H1 (cell line): ENCODE data around the gene WNT3A. TPM values are rescaled to one million over a fixed set of nuclear protein-coding genes. Genes with fewer than 3 reads are reported as not detected.

Experiments used
- CTCF ChIA-PET: fragments of 300-600 bp; sonication (Branson Sonifier 250); formaldehyde crosslinking; loops from one replicate; lab custom pipeline; 2021; ENCODE audit not compliant: partially characterized antibody; lab: Charles Lee
- POLR2A ChIA-PET: fragments of 300-600 bp; sonication (Branson Sonifier 250); formaldehyde crosslinking; loops from one replicate; lab custom pipeline; 2021; ENCODE audit warnings: inconsistent platforms; ENCODE audit not compliant: partially characterized antibody; lab: Charles Lee
- DNase-seq, 2 experiments: peaks; one replicate each; pipeline versions ENCODE4 v3.0.0 to v3.0.0-alpha.2; 2010 to 2022; ENCODE audit warnings: low spot score in 2 of 2, low read depth in 1 of 2, mixed read lengths in 1 of 2
- FAIRE-seq: peaks from 2 replicates; lab custom pipeline; 2011; peaks lifted over from hg19 to GRCh38; lab: Jason Lieb, UNC
- H2AFZ ChIP-seq: 2 replicates; pipeline ENCODE4 v1.8.1; 2012; ENCODE audit warnings: low read length, inconsistent platforms
- H2AK5ac ChIP-seq: 2 replicates; pipeline ENCODE4 v1.6.1; 2013; ENCODE audit warnings: low read depth, low read length
- H2BK120ac ChIP-seq: replicated peaks from 2 replicates; pipeline ENCODE3; 2013; ENCODE audit warnings: low read depth, low read length, inconsistent platforms
- H2BK12ac ChIP-seq: 2 replicates; pipeline ENCODE4 v1.6.1; 2013; ENCODE audit warnings: low read depth, low read length
- H2BK15ac ChIP-seq: 2 replicates; pipeline ENCODE4 v1.6.1; 2013; ENCODE audit warnings: low read length
- H2BK20ac ChIP-seq: 2 replicates; pipeline ENCODE4 v1.6.1; 2013; ENCODE audit warnings: low read length
- H2BK5ac ChIP-seq: 2 replicates; pipeline ENCODE4 v1.6.1; 2013; ENCODE audit warnings: low read depth, low read length
- H3K14ac ChIP-seq: 2 replicates; pipeline ENCODE4 v1.6.1; 2013; ENCODE audit warnings: inconsistent platforms; ENCODE audit not compliant: insufficient read length
- H3K18ac ChIP-seq: 2 replicates; pipeline ENCODE4 v1.6.1; 2013; ENCODE audit warnings: low read length; ENCODE audit errors: extremely low read depth
- H3K23ac ChIP-seq: 2 replicates; pipeline ENCODE4 v1.6.1; 2013; ENCODE audit warnings: inconsistent platforms; ENCODE audit not compliant: insufficient read length
- H3K23me2 ChIP-seq: 2 replicates; pipeline ENCODE4 v1.6.1; 2013; ENCODE audit warnings: low read depth, low read length
- H3K27ac ChIP-seq: 2 replicates; pipeline ENCODE4 v1.6.1; 2011; ENCODE audit warnings: low read depth, low read length, inconsistent platforms
- H3K27me3 ChIP-seq, 4 experiments: replicated peaks in 1 of 4; 1 replicate in 1 of 4; 2 replicates in 3 of 4; pipeline versions ENCODE4 v1.6.1 to v1.8.1; 2011 to 2013; ENCODE audit warnings: low read length in 3 of 4, mild to moderate bottlenecking in 3 of 4, inconsistent platforms in 2 of 4, mixed read lengths in 2 of 4, moderate library complexity in 1 of 4; ENCODE audit not compliant: control insufficient read depth in 3 of 4, insufficient read depth in 3 of 4; ENCODE audit errors: extremely low read depth in 1 of 4
- H3K36me3 ChIP-seq, 4 experiments: 2 replicates each; pipeline versions ENCODE4 v1.6.1 to v1.8.1; 2011 to 2013; ENCODE audit warnings: mild to moderate bottlenecking in 4 of 4, low read length in 3 of 4, moderate library complexity in 2 of 4, control low read depth in 1 of 4, inconsistent platforms in 1 of 4; ENCODE audit not compliant: insufficient read depth in 4 of 4, control insufficient read depth in 2 of 4
- H3K4ac ChIP-seq: replicated peaks from 2 replicates; pipeline ENCODE3; 2013; ENCODE audit warnings: low read length, low read depth, mixed read lengths, inconsistent platforms; ENCODE audit not compliant: insufficient read length
- H3K4me1 ChIP-seq, 4 experiments: replicated peaks in 1 of 4; 1 replicate in 1 of 4; 2 replicates in 3 of 4; pipeline versions ENCODE4 v1.6.1 to v1.8.1; 2011 to 2013; ENCODE audit warnings: low read length in 3 of 4, inconsistent platforms in 2 of 4, mixed read lengths in 1 of 4; ENCODE audit not compliant: insufficient read depth in 4 of 4, control insufficient read depth in 3 of 4
- H3K4me2 ChIP-seq, 2 experiments: 2 replicates each; pipeline versions ENCODE4 v1.6.1 to v1.8.1; 2011 to 2013; ENCODE audit warnings: low read depth in 2 of 2, low read length in 2 of 2, control low read depth in 1 of 2, inconsistent platforms in 1 of 2, mild to moderate bottlenecking in 1 of 2; ENCODE audit not compliant: insufficient read depth in 1 of 2
- H3K4me3 ChIP-seq, 4 experiments: fragments of 200-600, 300-600 bp in 1 of 4; sonication (generic), shearing (Covaris generic), sonication (Bioruptor Twin) in 1 of 4; 2 replicates each; pipeline versions ENCODE4 v1.5.1 to v1.8.1; 2011 to 2016; ENCODE audit warnings: low read length in 4 of 4, low read depth in 3 of 4, control low read depth in 2 of 4, inconsistent platforms in 2 of 4, mild to moderate bottlenecking in 2 of 4, mixed read lengths in 1 of 4, moderate library complexity in 1 of 4; ENCODE audit not compliant: insufficient read depth in 2 of 4; ENCODE audit errors: extremely low read depth in 1 of 4
- H3K56ac ChIP-seq: replicated peaks from 2 replicates; pipeline ENCODE3; 2013; ENCODE audit warnings: low read depth, mild to moderate bottlenecking, mixed read lengths, low read length, inconsistent platforms; ENCODE audit not compliant: insufficient read length
- H3K79me1 ChIP-seq: 2 replicates; pipeline ENCODE4 v1.6.1; 2013; ENCODE audit warnings: low read depth, low read length, control low read depth
- H3K79me2 ChIP-seq, 2 experiments: 2 replicates each; pipeline versions ENCODE4 v1.6.1 to v1.8.1; 2012 to 2013; ENCODE audit warnings: low read length in 2 of 2, mild to moderate bottlenecking in 2 of 2, inconsistent platforms in 1 of 2; ENCODE audit not compliant: insufficient read depth in 2 of 2, control insufficient read depth in 1 of 2
- H3K9ac ChIP-seq, 4 experiments: replicated peaks in 1 of 4; 1 replicate in 1 of 4; 2 replicates in 3 of 4; pipeline versions ENCODE4 v1.6.1 to v1.8.1; 2011 to 2013; ENCODE audit warnings: low read depth in 3 of 4, low read length in 3 of 4, control low read depth in 2 of 4, mild to moderate bottlenecking in 2 of 4, moderate library complexity in 2 of 4, inconsistent platforms in 1 of 4; ENCODE audit errors: extremely low read depth in 1 of 4
- H3K9me3 ChIP-seq, 2 experiments: 2 replicates each; pipeline versions ENCODE4 v1.6.1 to v1.8.1; 2012 to 2013; ENCODE audit warnings: mild to moderate bottlenecking in 2 of 2, moderate library complexity in 2 of 2, control low read depth in 1 of 2, inconsistent platforms in 1 of 2, low read depth in 1 of 2, low read length in 1 of 2, mixed read lengths in 1 of 2; ENCODE audit not compliant: insufficient read depth in 2 of 2
- H4K20me1 ChIP-seq, 2 experiments: replicated peaks in 1 of 2; 2 replicates each; pipeline versions ENCODE3 to v1.8.1; 2011 to 2013; ENCODE audit warnings: inconsistent platforms in 2 of 2, low read length in 2 of 2, mild to moderate bottlenecking in 1 of 2; ENCODE audit not compliant: insufficient read depth in 2 of 2, control insufficient read depth in 1 of 2
- H4K5ac ChIP-seq: 2 replicates; pipeline ENCODE4 v1.6.1; 2013; ENCODE audit warnings: low read length, low read depth, mixed read lengths, inconsistent platforms; ENCODE audit not compliant: insufficient read length
- H4K8ac ChIP-seq: 2 replicates; pipeline ENCODE4 v1.8.0; 2013; ENCODE audit warnings: mild to moderate bottlenecking, moderate library complexity, low read length, inconsistent platforms; ENCODE audit not compliant: insufficient read depth; ENCODE audit errors: extremely low read depth
- H4K91ac ChIP-seq: replicated peaks from 2 replicates; pipeline ENCODE3; 2013; ENCODE audit warnings: low read length, mixed read lengths, inconsistent platforms; ENCODE audit not compliant: insufficient read length
- WGBS, 2 experiments: shearing (Covaris generic) in 1 of 2; methylation state at CpG; one replicate each; pipeline versions ENCODE4 v1.1.6 to v1.1.7; 2013 to 2015; ENCODE audit warnings: low lambda C conversion rate in 2 of 2, mixed read lengths in 2 of 2, inconsistent platforms in 1 of 2, low coverage in 1 of 2, missing lambda C conversion rate in 1 of 2; ENCODE audit not compliant: insufficient replicate concordance in 2 of 2, insufficient coverage in 1 of 2, insufficient read length in 1 of 2; ENCODE audit errors: extremely low coverage in 1 of 2, missing lambda C conversion rate in 1 of 2; 5-methylcytosine and 5-hydroxymethylcytosine counted together
- polyA plus RNA-seq, 7 experiments: library from polyadenylated mRNA; depleted of rRNA in 3 of 7; stranded (reverse) in 5 of 7; unstranded in 2 of 7; fragments of >200 nt in 5 of 7; fragments of 200-250 nt in 2 of 7; gene quantifications; 1 replicate in 5 of 7; 2 replicates in 1 of 7; 4 replicates in 1 of 7; pipeline versions ENCODE4 v1.2.1 to v1.2.3, GENCODE V29; 2011 to 2013; ENCODE audit warnings: missing spikeins in 2 of 7, mixed read lengths in 2 of 7
- total RNA-seq: library from RNA; stranded (reverse); fragmentation: NEBNext Ultra II Directional; extraction: Animal tissue kit (Norgen Biotek cat#: 25700); gene quantifications from 2 replicates; pipeline ENCODE4 v1.2.1, GENCODE V29; 2021

The WNT3A gene
- total and polyA plus RNA-seq, 2 of the 8 experiments (the other 6 are each of a cell fraction or from before 2014, with no cell fraction given): 0.08 to 0.19 TPM

DNA sequence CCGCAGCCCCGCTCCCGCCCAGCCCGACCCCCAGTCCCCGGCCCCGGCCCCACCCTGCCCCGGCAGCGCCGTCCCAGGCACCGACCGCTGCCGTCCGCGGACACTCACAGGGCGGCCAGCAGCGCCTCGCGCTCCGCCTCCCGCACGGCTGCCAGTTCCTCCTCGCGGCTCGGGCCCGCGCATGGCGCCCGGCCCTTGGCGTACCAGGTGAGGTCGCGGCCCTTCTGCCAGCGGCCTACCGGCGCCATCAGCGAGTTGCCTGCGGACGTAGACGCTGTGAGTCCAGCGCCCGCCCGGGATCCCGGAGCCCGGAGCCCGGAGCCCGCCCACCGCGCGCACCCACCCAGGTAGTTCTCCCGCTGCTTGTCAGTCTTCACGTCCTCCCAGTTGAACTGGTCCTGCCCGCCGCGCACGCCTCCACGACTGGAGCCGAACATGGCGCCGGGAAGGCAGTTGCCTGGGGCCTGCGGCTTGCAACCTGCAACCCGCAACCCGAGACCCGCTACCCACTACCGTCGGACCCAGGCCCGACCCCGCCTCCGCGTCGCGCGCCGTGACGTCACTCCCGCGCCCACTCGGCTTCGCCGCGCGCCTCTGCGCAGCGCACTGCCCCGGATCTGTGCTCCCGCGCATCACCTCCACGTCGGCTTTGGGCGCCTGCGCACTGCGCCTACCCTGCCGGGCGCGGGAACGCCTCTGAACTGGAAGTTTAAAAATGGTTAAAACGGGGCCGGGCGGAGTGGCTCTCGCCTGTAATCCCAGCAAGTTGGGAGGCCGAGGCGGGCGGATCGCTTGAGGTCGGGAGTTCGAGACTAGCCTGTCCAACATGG lies 96.2 kb downstream of the WNT3A start, which contains the start of gene C1orf35:
Gene C1orf35, minus strand, starts transcription at position 535 of the 830 bp plus-strand sequence. Its CDS starts 98 bp downstream, at position 437.
- Histone ChIP-seq H2BK12ac (0 out of 2 replicates have a peak within 1 kb of the TSS, but pooled peaks have one; percentile 17), H3K23me2 (peaks cover 6% of the 10 kb centered on the region; the same call in 1 of the 2 replicates), H3K14ac (no peak within 1 kb of the TSS), H3K79me1 (peaks cover 7% of the 10 kb centered on the region; the same call in 1 of the 2 replicates), H3K36me3 (peaks cover 12 to 35% (median 23%) of the 10 kb centered on the region in 4 experiments; a peak in 7 of 8 replicates), H3K27me3 (no peaks in the 10 kb centered on the region; a peak in 1 of 7 replicates), H4K5ac (no peak within 1 kb of the TSS), H3K4me1 (peaks cover 0 to 2% (median 0%) of the 10 kb centered on the region in 4 experiments; a peak in 1 of 7 replicates), H2BK5ac (peak within 1 kb of the TSS; percentile 66; the same call in 1 of the 2 replicates), H3K56ac (no peak within 1 kb of the TSS), H2BK20ac (no peak within 1 kb of the TSS), H2AFZ (no peak within 1 kb of the TSS), H3K79me2 (no peaks in the 10 kb centered on the region), H3K18ac (no peak within 1 kb of the TSS; the same call in 1 of the 2 replicates), H2BK15ac (no peak within 1 kb of the TSS), H4K91ac (peak within 1 kb of the TSS; percentile 65), H4K20me1 (peaks cover 6 to 31% of the 10 kb centered on the region in 2 experiments), H3K4ac (no peak within 1 kb of the TSS), H3K27ac (peak within 1 kb of the TSS; percentile 64; the same call in 1 of the 2 replicates), H4K8ac (peak within 1 kb of the TSS; percentile 93), H3K4me3 (peak within 1 kb of the TSS; percentile 63 to 92 (median 77)), H3K9ac (peak within 1 kb of the TSS in 3 of 4 experiments; percentile 70 to 77 (median 74); a peak in 6 of 7 replicates), H3K23ac (no peak within 1 kb of the TSS), H3K4me2 (peak within 1 kb of the TSS; percentile 37 to 83), H2AK5ac (0 out of 2 replicates have a peak within 1 kb of the TSS, but pooled peaks have one; percentile 53), H2BK120ac (no peak within 1 kb of the TSS), H3K9me3 (no peaks in the 10 kb centered on the region)
- FAIRE-seq (no peak), DNase-seq (peak; percentile 73 to 98)
- WGBS, 2 experiments: 2% methylated on average over 80 of the region's 104 CpGs; no CpG with 5 or more reads in 1 of the 2 experiments
- POLR2A ChIA-PET: interaction anchor here (1.0 to 1.2 kb wide), 2 partner anchors 13 to 45 kb away, joined by 3 read pairs; no protein-coding TSS in a partner anchor
- CTCF ChIA-PET: interaction anchor here (0.9 kb wide), 1 partner anchor 68 kb away, joined by 3 read pairs; no protein-coding TSS in a partner anchor
